ENCODE results near the gene TEX55. TPM values are rescaled to one million over a fixed set of nuclear protein-coding genes. Genes with fewer than 3 reads are reported as not detected.

TEX55 gene
- total RNA-seq, 4 donors from 2014 or later: not detected

GRCh38 chr3:119187266-119187665 lies 41.3 kb downstream of the TEX55 start:
- no peak for TF ChIP-seq EP300 (IDR thresholded peaks at IDR 0.05)
- TF ChIP-seq POLR2AphosphoS5 (IDR thresholded peaks at IDR 0.05): no peak
- TF ChIP-seq CTCF (IDR thresholded peaks at IDR 0.05): no peak
- TF ChIP-seq POLR2A (IDR thresholded peaks at IDR 0.05): no peak
- Histone ChIP-seq H3K27ac (no peak overlapping the region), H3K4me1 (no peaks in the 10 kb centered on the region), H3K27me3 (no peaks in the 10 kb centered on the region), H3K36me3 (no peaks in the 10 kb centered on the region), H3K4me3 (no peak overlapping the region), H3K9me3 (no peaks in the 10 kb centered on the region)
- DNase-seq (ENCODE audit: low spot score in 2 of 2): no peak

- WGBS: 88% methylated on average over 1 of the region's 1 CpG
- DNase-seq (ENCODE audit: low spot score in 2 of 2): no peak
- Histone ChIP-seq H3K27ac (no peak overlapping the region), H3K4me3 (no peak overlapping the region), H3K36me3 (no peaks in the 10 kb centered on the region), H3K27me3 (no peaks in the 10 kb centered on the region), H3K4me1 (no peaks in the 10 kb centered on the region), H3K9me3 (no peaks in the 10 kb centered on the region)
- TF ChIP-seq EP300 (IDR thresholded peaks at IDR 0.05): no peak
- no peak for TF ChIP-seq POLR2AphosphoS5 (IDR thresholded peaks at IDR 0.05)
Observed at GRCh38 chr3:119191800-119192199, 45.8 kb downstream of the TEX55 start.

GRCh38 chr3:119194237-119195150 lies 48.5 kb downstream of the TEX55 start:
- Histone ChIP-seq H3K36me3 (no peaks in the 10 kb centered on the region), H3K27ac (no peak overlapping the region), H3K9me3 (no peaks in the 10 kb centered on the region), H3K4me3 (no peak overlapping the region), H3K4me1 (no peaks in the 10 kb centered on the region), H3K27me3 (no peaks in the 10 kb centered on the region)
- no peak for TF ChIP-seq CTCF (IDR thresholded peaks at IDR 0.05)
- no peak for TF ChIP-seq POLR2A (IDR thresholded peaks at IDR 0.05)
- TF ChIP-seq EP300 (IDR thresholded peaks at IDR 0.05): no peak
- no peak for TF ChIP-seq POLR2AphosphoS5 (IDR thresholded peaks at IDR 0.05)
- 69% methylated on average over 7 of the region's 7 CpGs for WGBS
- DNase-seq (ENCODE audit: low spot score in 2 of 2): no peak

- Histone ChIP-seq H3K27ac (no peak overlapping the region), H3K27me3 (no peaks in the 10 kb centered on the region), H3K36me3 (no peaks in the 10 kb centered on the region), H3K4me3 (no peak overlapping the region), H3K9me3 (no peaks in the 10 kb centered on the region), H3K4me1 (no peaks in the 10 kb centered on the region)
- 40% methylated on average over 1 of the region's 1 CpG for WGBS
- TF ChIP-seq POLR2A (IDR thresholded peaks at IDR 0.05): no peak
- TF ChIP-seq EP300 (IDR thresholded peaks at IDR 0.05): no peak
- TF ChIP-seq POLR2AphosphoS5 (IDR thresholded peaks at IDR 0.05): no peak
- TF ChIP-seq CTCF (IDR thresholded peaks at IDR 0.05): no peak
- no peak for DNase-seq (ENCODE audit: low spot score in 2 of 2)
Observed at GRCh38 chr3:119195151-119195476, 49.1 kb downstream of the TEX55 start.

GRCh38 chr3:119195911-119196310 lies 49.9 kb downstream of the TEX55 start:
- WGBS: 84% methylated on average over 1 of the region's 1 CpG
- Histone ChIP-seq H3K27ac (no peak overlapping the region), H3K4me1 (no peaks in the 10 kb centered on the region), H3K27me3 (no peaks in the 10 kb centered on the region), H3K9me3 (no peaks in the 10 kb centered on the region), H3K4me3 (no peak overlapping the region), H3K36me3 (no peaks in the 10 kb centered on the region)
- DNase-seq (ENCODE audit: low spot score in 2 of 2): no peak
- no peak for TF ChIP-seq POLR2AphosphoS5 (IDR thresholded peaks at IDR 0.05)
- no peak for TF ChIP-seq EP300 (IDR thresholded peaks at IDR 0.05)
- no peak for TF ChIP-seq POLR2A (IDR thresholded peaks at IDR 0.05)
- TF ChIP-seq CTCF (IDR thresholded peaks at IDR 0.05): no peak

Other genes with a start within 250 kb of the TEX55 start
- gene IGSF11, start 111.3 kb upstream of the TEX55 start, total RNA-seq: 1 to 10 TPM; 1.9 to 9.6 (median 2.0) TPM
- gene UPK1B, start 27.4 kb downstream of the TEX55 start, total RNA-seq: 1 to 10 TPM in 2 of 4 donors, not detected in 2; 2.1 to 2.2 TPM
- 10 to 100 TPM; 13.6 to 19.4 (median 16.1) TPM for gene B4GALT4, start 94.7 kb downstream of the TEX55 start, total RNA-seq
- gene ARHGAP31, start 148.2 kb downstream of the TEX55 start, total RNA-seq: 10 to 100 TPM; 15.8 to 26.6 (median 21.7) TPM